HepG2 (cell line): Measurements from ENCODE around the gene MRPL39. TPM values are rescaled to one million over a fixed set of nuclear protein-coding genes. Genes with fewer than 3 reads are reported as not detected.
A peak's percentile ranks its signal among the peaks of the same experiment; 100 is the strongest.

Experiments
- ATAC-seq: fragments of 200-7000 bp; cut with Tn5 transposase; 3 replicates; pipeline ENCODE4 v1.9.1; 2020; ENCODE audit warnings: mild to moderate bottlenecking, moderate library complexity
- BruUV-seq: library from RNA; stranded (reverse); fragments of 400-500 nt; replicated peaks from 2 replicates; lab custom pipeline; 2021; lab: Mats Ljungman, UMichigan
- CTCF ChIA-PET: fragments of 300-600 bp; formaldehyde crosslinking; extraction: SDS; loops from one replicate; lab custom pipeline; 2021; ENCODE audit warnings: low total read pairs, inconsistent platforms, low intra/inter-chr PET ratio; lab: Yijun Ruan, JAX
- POLR2A ChIA-PET: fragments of 350-600 bp; sonication (Branson Sonifier 250); formaldehyde crosslinking; loops from one replicate; lab custom pipeline; 2020; ENCODE audit warnings: antibody characterized with exemption, inconsistent platforms; lab: Yijun Ruan, JAX
- DNase-seq: peaks from one replicate; pipeline ENCODE4 v3.0.0-alpha.2; 2015; ENCODE audit warnings: low spot score
- FAIRE-seq: peaks from 3 replicates; lab custom pipeline; 2011; peaks lifted over from hg19 to GRCh38; lab: Jason Lieb, UNC
- H2AFZ ChIP-seq: one replicate; pipeline ENCODE4 v1.6.1; 2011; ENCODE audit warnings: low read length, inconsistent platforms
- H3K27ac ChIP-seq: fragments of 300-600 bp; 3 replicates; pipeline ENCODE4 v1.8.0; 2011; ENCODE audit warnings: mixed run types, mild to moderate bottlenecking, mixed read lengths, low read length, inconsistent platforms; ENCODE audit not compliant: insufficient read depth; ENCODE audit errors: extremely low read length
- H3K27me3 ChIP-seq, 2 experiments: fragments of 200-600 bp in 1 of 2; 2 replicates in 1 of 2; 3 replicates in 1 of 2; pipeline versions ENCODE4 v1.6.0 to v1.8.0; 2011; ENCODE audit warnings: low read length in 2 of 2, mild to moderate bottlenecking in 2 of 2, moderate library complexity in 2 of 2, inconsistent platforms in 1 of 2; ENCODE audit not compliant: insufficient read depth in 2 of 2, control insufficient read depth in 1 of 2
- H3K36me3 ChIP-seq, 2 experiments: fragments of 200-600 bp in 1 of 2; replicated peaks in 1 of 2; 2 replicates in 1 of 2; 3 replicates in 1 of 2; pipeline versions ENCODE4 v1.5.1 to v1.8.0; 2011; ENCODE audit warnings: low read length in 2 of 2, inconsistent platforms in 1 of 2; ENCODE audit not compliant: insufficient read depth in 2 of 2, control insufficient read depth in 1 of 2
- H3K4me1 ChIP-seq: 2 replicates; pipeline ENCODE4 v1.5.1; 2012; ENCODE audit warnings: low read length, inconsistent platforms; ENCODE audit not compliant: insufficient read depth
- H3K4me2 ChIP-seq: 2 replicates; pipeline ENCODE4 v1.6.0; 2011; ENCODE audit warnings: low read depth, low read length, inconsistent platforms
- H3K4me3 ChIP-seq, 3 experiments: fragments of 200-600 bp in 1 of 3; sonication (generic), shearing (Covaris generic) in 1 of 3; replicated peaks in 1 of 3; 2 replicates each; pipeline ENCODE4 v1.5.1; 2011 to 2016; ENCODE audit warnings: low read length in 3 of 3, inconsistent platforms in 2 of 3, low read depth in 2 of 3, mild to moderate bottlenecking in 2 of 3, control low read depth in 1 of 3, mixed read lengths in 1 of 3; ENCODE audit not compliant: insufficient read depth in 1 of 3
- H3K79me2 ChIP-seq: one replicate; pipeline ENCODE4 v1.6.1; 2011; ENCODE audit warnings: low read length, inconsistent platforms; ENCODE audit not compliant: insufficient read depth
- H3K9ac ChIP-seq: 2 replicates; pipeline ENCODE4 v1.6.0; 2011; ENCODE audit warnings: mild to moderate bottlenecking, low read depth, low read length, inconsistent platforms; ENCODE audit not compliant: insufficient read depth
- H3K9me3 ChIP-seq: 2 replicates; pipeline ENCODE4 v1.5.1; 2012; ENCODE audit warnings: mild to moderate bottlenecking, low read length
- H4K20me1 ChIP-seq: 2 replicates; pipeline ENCODE4 v1.6.0; 2011; ENCODE audit warnings: inconsistent platforms, mild to moderate bottlenecking, low read length, moderate library complexity; ENCODE audit not compliant: insufficient read depth
- ARID3A ChIP-seq: IDR thresholded peaks from 2 replicates; pipeline ENCODE4 v1.6.1; 2012; ENCODE audit warnings: low read depth, low read length, improper control_type of control experiment
- CREB1 ChIP-seq, 2 experiments: fragments of 450-650 bp in 1 of 2; IDR thresholded peaks; 2 replicates each; pipeline ENCODE4 v1.6.1; 2016 to 2017; ENCODE audit warnings: control low read depth in 1 of 2, mild to moderate bottlenecking in 1 of 2, missing compliant biosample characterization in 1 of 2, missing genetic modification characterization in 1 of 2
- FOSL2 ChIP-seq: sonication (generic); formaldehyde crosslinking; IDR thresholded peaks from 2 replicates; pipeline ENCODE4 v1.4.0; 2020; ENCODE audit warnings: missing genetic modification reagents
- NFE2L2 ChIP-seq: fragments of 150-350 bp; IDR thresholded peaks from 2 replicates; pipeline ENCODE4 v1.6.1; 2014; ENCODE audit warnings: low read length
- ZNF33A ChIP-seq: sonication (generic); formaldehyde crosslinking; IDR thresholded peaks from 2 replicates; pipeline ENCODE4 v1.5.1; 2020; ENCODE audit warnings: missing genetic modification reagents, mild to moderate bottlenecking, moderate library complexity, borderline replicate concordance
- ZNF614 ChIP-seq: IDR thresholded peaks from 2 replicates; pipeline ENCODE4 v1.6.1; 2018; ENCODE audit warnings: missing biosample characterization, missing genetic modification reagents, inconsistent platforms, borderline replicate concordance
- WGBS: methylation state at CpG from one replicate; pipeline ENCODE4 v1.1.6; 2017; ENCODE audit warnings: low lambda C conversion rate; 5-methylcytosine and 5-hydroxymethylcytosine counted together
- in situ Hi-C: cut with HindIII; loops from 2 replicates; pipeline ENCODE4 v1.10.0; 2017; ENCODE audit warnings: low pct_unique_long_range_greater_than_20kb; ENCODE audit not compliant: extremely low pct_ligation_motif_present
- intact Hi-C: fragments of 100-400 bp; cut with micrococcal nuclease; formaldehyde crosslinking; loops from one replicate; pipeline ENCODE4 v1.10.0; 2022; ENCODE audit not compliant: unreplicated experiment
- polyA plus RNA-seq, 8 experiments: library from polyadenylated mRNA; depleted of rRNA in 3 of 8; stranded (reverse) in 7 of 8; unstranded in 1 of 8; fragments of >200 nt; fragmentation: Illumina TruSeq in 4 of 8; extraction: Trizol in 4 of 8; gene quantifications; 2 replicates each; pipeline versions ENCODE4 v1.2.1 to v1.2.3, GENCODE V29; 2011 to 2016; ENCODE audit warnings: low read depth in 4 of 8, missing spikeins in 1 of 8, mixed read lengths in 1 of 8; ENCODE audit not compliant: insufficient read depth in 1 of 8
- total RNA-seq, 5 experiments: library from RNA; depleted of rRNA; stranded (reverse); fragments of >200 nt; fragmentation: Illumina TruSeq; extraction: Trizol; gene quantifications; 2 replicates each; pipeline ENCODE4 v1.2.3, GENCODE V29; 2016; ENCODE audit warnings: low read depth in 1 of 5

Gene MRPL39
- total and polyA plus RNA-seq, 2 of the 13 experiments (the other 11 are each of a cell fraction or from before 2014, with no cell fraction given), result 29.1 to 91.2 TPM

- TF ChIP-seq ZNF614 (CRISPR knock-in tag), result no peak
- TF ChIP-seq ARID3A, result no peak
These were observed 49.2 kb downstream of the MRPL39 start (continued) for GRCh38 chr21:25558123-25558522.

GRCh38 chr21:25557180-25557579 lies 50.1 kb downstream of the MRPL39 start:
- 89% methylated on average over 1 of the region's 1 CpG for WGBS
- H3K36me3 ChIP-seq, result no peaks in the 10 kb centered on the region
- FAIRE-seq (no peak), ATAC-seq (peak; percentile 88), DNase-seq (peak; percentile 26)
- no peaks in the 10 kb centered on the region for H3K79me2 ChIP-seq
- no peak overlapping the region for H3K27ac ChIP-seq
- ChIA-PET POLR2A (no interaction called here), CTCF (no interaction called here)
- no peaks in the 10 kb centered on the region for H4K20me1 ChIP-seq
- TF ChIP-seq NFE2L2 (peak; percentile 32; the same call in 1 of the 2 replicates), CREB1 (IDR thresholded peaks at IDR 0.05) (0 out of 2 replicates have a peak, but pooled peaks have one; percentile 4), CREB1 (CRISPR knock-in tag; IDR thresholded peaks at IDR 0.05) (no peak), FOSL2 (CRISPR knock-in tag) (peak; percentile 75), ZNF33A (CRISPR knock-in tag) (no peak)
- no peaks in the 10 kb centered on the region for H3K9me3 ChIP-seq
- H3K4me1 ChIP-seq, result peaks cover 36% of the 10 kb centered on the region
- H3K4me2 ChIP-seq, result no peak overlapping the region
- no peak overlapping the region for H2AFZ ChIP-seq
- intact Hi-C loops (no loop called here), in situ Hi-C loops (no loop called here)
- BruUV-seq, result no TSS peak
- H3K27me3 ChIP-seq, result no peaks in the 10 kb centered on the region
- no peak overlapping the region for H3K4me3 ChIP-seq
- no peak overlapping the region for H3K9ac ChIP-seq
